GM19372 (cell line): ENCODE data around the gene SLC38A9.

Experiments
- ATAC-seq: cut with Tn5 transposase; IDR thresholded peaks from one replicate; pipeline ENCODE4 v1.9.1; 2021; ENCODE audit warnings: mild to moderate bottlenecking, low read depth, moderate library complexity; ENCODE audit not compliant: unreplicated experiment

SLC38A9 gene

GRCh38 chr5:55665065-55665464 lies 47.1 kb downstream of the SLC38A9 start:
- ATAC-seq: no peak

- no peak for ATAC-seq
Measured at GRCh38 chr5:55657443-55657842, 54.7 kb downstream of the SLC38A9 start.

- no peak for ATAC-seq
Measured at GRCh38 chr5:55650386-55650785, 61.7 kb downstream of the SLC38A9 start.

GRCh38 chr5:55649963-55650362 lies 62.2 kb downstream of the SLC38A9 start:
- no peak for ATAC-seq

- ATAC-seq: no peak
Measured at GRCh38 chr5:55645304-55645703, 66.8 kb downstream of the SLC38A9 start.

GRCh38 chr5:55638455-55638854 lies 73.7 kb downstream of the SLC38A9 start:
- ATAC-seq: no peak

GRCh38 chr5:55638051-55638450 lies 74.1 kb downstream of the SLC38A9 start:
- ATAC-seq: no peak

- no peak for ATAC-seq
Measured at GRCh38 chr5:55636683-55637082, 75.4 kb downstream of the SLC38A9 start.

- ATAC-seq: no peak
Measured at GRCh38 chr5:55636177-55636576, 75.9 kb downstream of the SLC38A9 start.

GRCh38 chr5:55634866-55635265 lies 77.3 kb downstream of the SLC38A9 start:
- ATAC-seq: no peak

- ATAC-seq: no peak
Measured at GRCh38 chr5:55634209-55634805, 77.8 kb downstream of the SLC38A9 start.

- ATAC-seq: no peak
Measured at GRCh38 chr5:55633574-55634208, 78.4 kb downstream of the SLC38A9 start.

GRCh38 chr5:55629815-55630214 lies 82.3 kb downstream of the SLC38A9 start:
- ATAC-seq: no peak

- no peak for ATAC-seq
Measured at GRCh38 chr5:55626790-55627189, 85.3 kb downstream of the SLC38A9 start.

GRCh38 chr5:55625913-55626312 lies 86.2 kb downstream of the SLC38A9 start:
- no peak for ATAC-seq

- no peak for ATAC-seq
Measured at GRCh38 chr5:55625589-55625909, 86.6 kb downstream of the SLC38A9 start.

- ATAC-seq: no peak
Measured at GRCh38 chr5:55624841-55625588, 87.1 kb downstream of the SLC38A9 start.

- ATAC-seq: no peak
Measured at GRCh38 chr5:55623789-55624188, 88.3 kb downstream of the SLC38A9 start.

- no peak for ATAC-seq
Measured at GRCh38 chr5:55622460-55622859, 89.7 kb downstream of the SLC38A9 start.

- no peak for ATAC-seq
Measured at GRCh38 chr5:55621229-55621628, 90.9 kb downstream of the SLC38A9 start.

GRCh38 chr5:55620766-55621160 lies 91.4 kb downstream of the SLC38A9 start:
- no peak for ATAC-seq
